Measurements from ENCODE around the gene PLA2G10.

DNA sequence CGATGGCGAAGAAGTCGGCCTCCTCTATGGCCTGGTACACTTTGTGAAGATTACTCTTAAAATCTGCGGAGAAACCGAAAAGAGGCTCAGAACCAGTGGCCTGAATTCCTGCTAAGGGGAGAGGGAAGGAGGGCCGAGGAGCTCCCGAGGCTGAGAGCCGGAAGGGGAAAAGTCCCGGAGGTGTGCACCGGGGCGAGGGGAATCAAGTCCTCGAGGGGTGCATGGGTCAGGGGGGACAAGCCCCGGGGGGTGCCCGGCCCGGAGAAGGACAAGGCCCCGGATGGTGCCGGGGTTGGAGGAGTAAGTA lies 64.5 kb downstream of the PLA2G10 start:
- TF ChIP-seq, protein P1, sequence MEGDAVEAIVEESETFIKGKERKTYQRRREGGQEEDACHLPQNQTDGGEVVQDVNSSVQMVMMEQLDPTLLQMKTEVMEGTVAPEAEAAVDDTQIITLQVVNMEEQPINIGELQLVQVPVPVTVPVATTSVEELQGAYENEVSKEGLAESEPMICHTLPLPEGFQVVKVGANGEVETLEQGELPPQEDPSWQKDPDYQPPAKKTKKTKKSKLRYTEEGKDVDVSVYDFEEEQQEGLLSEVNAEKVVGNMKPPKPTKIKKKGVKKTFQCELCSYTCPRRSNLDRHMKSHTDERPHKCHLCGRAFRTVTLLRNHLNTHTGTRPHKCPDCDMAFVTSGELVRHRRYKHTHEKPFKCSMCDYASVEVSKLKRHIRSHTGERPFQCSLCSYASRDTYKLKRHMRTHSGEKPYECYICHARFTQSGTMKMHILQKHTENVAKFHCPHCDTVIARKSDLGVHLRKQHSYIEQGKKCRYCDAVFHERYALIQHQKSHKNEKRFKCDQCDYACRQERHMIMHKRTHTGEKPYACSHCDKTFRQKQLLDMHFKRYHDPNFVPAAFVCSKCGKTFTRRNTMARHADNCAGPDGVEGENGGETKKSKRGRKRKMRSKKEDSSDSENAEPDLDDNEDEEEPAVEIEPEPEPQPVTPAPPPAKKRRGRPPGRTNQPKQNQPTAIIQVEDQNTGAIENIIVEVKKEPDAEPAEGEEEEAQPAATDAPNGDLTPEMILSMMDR (IDR thresholded peaks at IDR 0.05), result no peak
- TF ChIP-seq POLR2A (IDR thresholded peaks at IDR 0.05), result no peak
